Activated T-cell treated with anti-CD3 and anti-CD28 coated beads, Interleukin-2, amount 50 U/mL, for 24 hours (primary cell): ENCODE results near the gene MEF2A.

Experiments used
- DNase-seq: peaks from one replicate; pipeline ENCODE4 v3.0.0-alpha.2; 2020
- H3K27ac Mint-ChIP-seq: 2 replicates; pipeline ENCODE4 v1.8.0; 2020; ENCODE audit warnings: mild to moderate bottlenecking, mixed read lengths
- H3K27me3 Mint-ChIP-seq: 2 replicates; pipeline ENCODE4 v1.8.0; 2020; ENCODE audit warnings: mixed read lengths
- H3K36me3 Mint-ChIP-seq: 2 replicates; pipeline ENCODE4 v1.8.0; 2020; ENCODE audit warnings: low read depth, mixed read lengths
- H3K4me1 Mint-ChIP-seq: 2 replicates; pipeline ENCODE4 v1.8.0; 2020; ENCODE audit warnings: low read depth, mixed read lengths
- H3K4me3 Mint-ChIP-seq: 2 replicates; pipeline ENCODE4 v1.8.0; 2020; ENCODE audit warnings: mild to moderate bottlenecking, moderate library complexity, mixed read lengths
- H3K9me3 Mint-ChIP-seq: 2 replicates; pipeline ENCODE4 v1.8.0; 2020; ENCODE audit warnings: mixed read lengths

MEF2A gene

GRCh38 chr15:99706557-99707303 lies 140.9 kb downstream of the MEF2A start:
- Mint-ChIP-seq H3K27me3 (no peaks in the 10 kb centered on the region), H3K9me3 (no peaks in the 10 kb centered on the region), H3K36me3 (peaks cover 37% of the 10 kb centered on the region), H3K4me1 (peaks cover 58% of the 10 kb centered on the region), H3K4me3 (peak overlapping the region; percentile 61), H3K27ac (peak overlapping the region; percentile 88)
- DNase-seq, result no peak

- Mint-ChIP-seq H3K4me3 (peak overlapping the region; percentile 61), H3K9me3 (no peaks in the 10 kb centered on the region), H3K36me3 (peaks cover 46% of the 10 kb centered on the region), H3K4me1 (peaks cover 64% of the 10 kb centered on the region), H3K27me3 (no peaks in the 10 kb centered on the region), H3K27ac (peak overlapping the region; percentile 88)
- no peak for DNase-seq
Observed at GRCh38 chr15:99707473-99708270, 141.9 kb downstream of the MEF2A start.

GRCh38 chr15:99708563-99708962 lies 142.8 kb downstream of the MEF2A start:
- Mint-ChIP-seq H3K27me3 (no peaks in the 10 kb centered on the region), H3K4me1 (peaks cover 56% of the 10 kb centered on the region), H3K36me3 (peaks cover 51% of the 10 kb centered on the region), H3K9me3 (no peaks in the 10 kb centered on the region), H3K27ac (peak overlapping the region; percentile 9), H3K4me3 (no peak overlapping the region)
- no peak for DNase-seq

DNA sequence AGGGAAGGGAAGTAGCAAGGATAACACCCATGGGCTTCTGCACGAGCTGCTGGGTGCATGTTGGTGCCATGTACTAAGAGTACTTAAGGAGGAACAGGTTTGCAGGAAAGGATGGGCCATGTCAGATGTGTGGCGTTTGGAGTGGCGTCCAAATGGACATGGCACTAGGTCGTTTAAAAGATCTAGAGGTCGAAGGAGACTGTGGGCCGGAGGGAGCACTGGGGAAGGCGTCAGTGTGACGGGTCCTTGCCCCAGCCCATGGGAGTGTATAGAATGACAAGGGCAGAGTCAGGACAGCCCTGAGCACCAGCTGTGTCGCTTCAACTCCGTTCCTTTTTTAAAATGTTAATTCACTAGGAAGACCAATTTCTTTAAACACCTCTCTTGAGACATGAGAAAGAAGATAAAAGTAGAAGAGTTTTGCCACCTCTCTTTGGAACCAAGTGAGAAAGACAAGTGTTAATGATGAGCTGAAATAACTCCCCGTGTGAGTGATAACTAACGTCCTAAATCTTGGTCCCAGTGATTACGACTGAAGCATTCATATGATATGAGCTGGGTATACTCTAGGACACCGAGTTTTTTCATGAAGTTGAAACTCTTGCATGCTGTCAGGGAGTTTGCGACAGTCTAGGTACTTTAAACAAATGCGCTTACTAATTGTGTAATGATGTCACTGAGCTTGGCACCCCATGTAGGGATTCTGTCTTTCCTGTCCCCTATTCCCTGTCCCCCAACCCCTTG lies 143.6 kb downstream of the MEF2A start:
- Mint-ChIP-seq H3K4me3 (no peak overlapping the region), H3K4me1 (peaks cover 47% of the 10 kb centered on the region), H3K27ac (peak overlapping the region; percentile 0), H3K27me3 (no peaks in the 10 kb centered on the region), H3K36me3 (peaks cover 53% of the 10 kb centered on the region), H3K9me3 (no peaks in the 10 kb centered on the region)
- DNase-seq, result no peak

GRCh38 chr15:99711625-99712024 lies 145.8 kb downstream of the MEF2A start:
- H3K27me3 Mint-ChIP-seq, result no peaks in the 10 kb centered on the region
- no peak for DNase-seq
- no peaks in the 10 kb centered on the region for H3K9me3 Mint-ChIP-seq
- peak overlapping the region; percentile 38 for H3K27ac Mint-ChIP-seq
- H3K4me1 Mint-ChIP-seq, result peaks cover 35% of the 10 kb centered on the region
- peaks cover 67% of the 10 kb centered on the region for H3K36me3 Mint-ChIP-seq
- H3K4me3 Mint-ChIP-seq, result no peak overlapping the region

DNA sequence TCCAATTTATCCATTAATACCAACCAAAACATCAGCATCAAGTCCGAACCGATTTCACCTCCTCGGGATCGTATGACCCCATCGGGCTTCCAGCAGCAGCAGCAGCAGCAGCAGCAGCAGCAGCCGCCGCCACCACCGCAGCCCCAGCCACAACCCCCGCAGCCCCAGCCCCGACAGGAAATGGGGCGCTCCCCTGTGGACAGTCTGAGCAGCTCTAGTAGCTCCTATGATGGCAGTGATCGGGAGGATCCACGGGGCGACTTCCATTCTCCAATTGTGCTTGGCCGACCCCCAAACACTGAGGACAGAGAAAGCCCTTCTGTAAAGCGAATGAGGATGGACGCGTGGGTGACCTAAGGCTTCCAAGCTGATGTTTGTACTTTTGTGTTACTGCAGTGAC lies 146.6 kb downstream of the MEF2A start:
- no peaks in the 10 kb centered on the region for H3K9me3 Mint-ChIP-seq
- H3K27ac Mint-ChIP-seq, result no peak overlapping the region
- peaks cover 29% of the 10 kb centered on the region for H3K4me1 Mint-ChIP-seq
- H3K27me3 Mint-ChIP-seq, result no peaks in the 10 kb centered on the region
- H3K36me3 Mint-ChIP-seq, result peaks cover 67% of the 10 kb centered on the region
- no peak overlapping the region for H3K4me3 Mint-ChIP-seq
- no peak for DNase-seq

DNA sequence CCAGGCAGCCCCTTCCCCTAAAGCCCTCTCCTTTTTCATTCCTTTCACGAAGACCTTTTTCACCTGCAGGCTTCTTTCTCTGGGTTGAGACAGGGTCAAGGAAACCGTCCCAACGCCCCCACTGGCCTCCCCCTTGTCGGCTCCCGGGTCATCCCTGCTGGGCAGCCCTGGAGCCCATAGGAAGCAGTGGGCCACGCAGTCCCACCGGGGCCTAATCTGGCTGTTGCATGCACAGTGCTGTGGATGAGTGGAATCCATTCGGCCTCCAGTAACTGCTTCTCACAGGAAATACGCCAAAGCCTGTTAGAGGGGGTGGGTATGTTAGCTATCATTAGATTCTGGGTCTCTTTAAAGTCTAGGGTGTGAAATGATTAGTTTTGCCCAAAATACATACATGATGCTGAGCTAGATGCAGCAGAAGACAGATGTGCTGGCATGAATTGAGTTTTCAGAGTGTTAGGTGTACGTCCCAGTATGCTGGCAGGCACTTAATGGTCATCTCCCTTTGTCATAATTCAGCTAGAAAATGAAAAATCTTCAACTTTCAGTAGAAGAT lies 150.8 kb downstream of the MEF2A start:
- Mint-ChIP-seq H3K36me3 (peaks cover 31% of the 10 kb centered on the region), H3K4me3 (no peak overlapping the region), H3K9me3 (no peaks in the 10 kb centered on the region), H3K4me1 (peaks cover 52% of the 10 kb centered on the region), H3K27ac (no peak overlapping the region), H3K27me3 (no peaks in the 10 kb centered on the region)
- no peak for DNase-seq

GRCh38 chr15:99717161-99718009 lies 151.6 kb downstream of the MEF2A start:
- Mint-ChIP-seq H3K4me3 (no peak overlapping the region), H3K27ac (no peak overlapping the region), H3K4me1 (peaks cover 45% of the 10 kb centered on the region), H3K9me3 (no peaks in the 10 kb centered on the region), H3K27me3 (no peaks in the 10 kb centered on the region), H3K36me3 (peaks cover 23% of the 10 kb centered on the region)
- no peak for DNase-seq

DNA sequence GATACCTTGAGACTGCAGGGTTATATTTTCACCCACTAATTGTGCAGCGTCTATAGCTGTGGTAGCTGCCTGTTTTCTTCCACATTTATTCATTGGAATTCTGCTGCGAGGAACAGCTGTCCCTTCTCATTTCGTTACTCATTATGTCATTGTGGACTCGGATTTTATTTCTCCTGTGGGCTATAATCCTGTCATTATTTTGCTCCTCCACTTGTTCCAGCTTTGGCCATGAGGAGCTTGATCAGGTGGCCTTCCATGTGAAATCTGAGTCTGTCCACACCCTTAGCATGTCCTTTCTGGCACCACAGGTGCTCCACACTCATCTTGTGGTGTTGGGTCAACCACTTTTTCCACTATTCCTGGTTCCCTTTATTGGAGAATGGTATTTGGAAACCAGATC lies 152.6 kb downstream of the MEF2A start:
- Mint-ChIP-seq H3K9me3 (no peaks in the 10 kb centered on the region), H3K36me3 (peaks cover 16% of the 10 kb centered on the region), H3K4me1 (peaks cover 43% of the 10 kb centered on the region), H3K27ac (no peak overlapping the region), H3K4me3 (no peak overlapping the region), H3K27me3 (no peaks in the 10 kb centered on the region)
- DNase-seq, result no peak

GRCh38 chr15:99719096-99719541 lies 153.3 kb downstream of the MEF2A start:
- peaks cover 14% of the 10 kb centered on the region for H3K36me3 Mint-ChIP-seq
- no peaks in the 10 kb centered on the region for H3K9me3 Mint-ChIP-seq
- no peak for DNase-seq
- peak overlapping the region; percentile 30 for H3K27ac Mint-ChIP-seq
- H3K27me3 Mint-ChIP-seq, result no peaks in the 10 kb centered on the region
- H3K4me3 Mint-ChIP-seq, result no peak overlapping the region
- H3K4me1 Mint-ChIP-seq, result peaks cover 43% of the 10 kb centered on the region

DNA sequence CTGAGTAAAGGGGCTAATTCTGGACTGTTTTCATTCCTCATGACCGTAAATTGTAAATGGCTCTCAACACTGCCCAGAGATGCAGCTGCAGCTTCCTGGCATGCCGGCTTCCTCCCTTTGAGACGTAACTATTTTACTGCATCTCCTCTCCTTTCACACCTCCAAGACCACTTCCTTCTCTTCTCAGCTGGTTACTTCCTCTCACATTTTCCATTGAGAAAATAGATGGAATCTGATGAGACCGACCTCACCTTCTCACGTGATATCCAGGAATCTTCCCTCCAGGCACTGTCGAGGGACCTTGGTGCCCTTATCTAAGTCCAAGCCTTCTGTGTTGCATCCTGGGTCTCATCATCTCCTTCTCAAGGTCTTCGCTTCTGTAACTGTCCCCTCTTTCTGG lies 154.7 kb downstream of the MEF2A start:
- H3K4me3 Mint-ChIP-seq, result peak overlapping the region; percentile 26
- no peak for DNase-seq
- H3K36me3 Mint-ChIP-seq, result peaks cover 5% of the 10 kb centered on the region
- no peaks in the 10 kb centered on the region for H3K27me3 Mint-ChIP-seq
- H3K9me3 Mint-ChIP-seq, result no peaks in the 10 kb centered on the region
- peaks cover 43% of the 10 kb centered on the region for H3K4me1 Mint-ChIP-seq
- peak overlapping the region; percentile 79 for H3K27ac Mint-ChIP-seq

GRCh38 chr15:99721104-99721778 lies 155.5 kb downstream of the MEF2A start:
- Mint-ChIP-seq H3K4me3 (no peak overlapping the region), H3K36me3 (peaks cover 2% of the 10 kb centered on the region), H3K4me1 (peaks cover 43% of the 10 kb centered on the region), H3K27me3 (no peaks in the 10 kb centered on the region), H3K9me3 (no peaks in the 10 kb centered on the region), H3K27ac (peak overlapping the region; percentile 79)
- no peak for DNase-seq

GRCh38 chr15:99721896-99722295 lies 156.1 kb downstream of the MEF2A start:
- H3K4me3 Mint-ChIP-seq, result no peak overlapping the region
- no peaks in the 10 kb centered on the region for H3K36me3 Mint-ChIP-seq
- H3K9me3 Mint-ChIP-seq, result no peaks in the 10 kb centered on the region
- no peaks in the 10 kb centered on the region for H3K27me3 Mint-ChIP-seq
- H3K4me1 Mint-ChIP-seq, result peaks cover 43% of the 10 kb centered on the region
- DNase-seq, result no peak
- peak overlapping the region; percentile 23 for H3K27ac Mint-ChIP-seq
